ENCODE data around the gene NDUFAF3. TPM values are rescaled to one million over a fixed set of nuclear protein-coding genes. Genes with fewer than 3 reads are reported as not detected.

The NDUFAF3 gene, protein sequence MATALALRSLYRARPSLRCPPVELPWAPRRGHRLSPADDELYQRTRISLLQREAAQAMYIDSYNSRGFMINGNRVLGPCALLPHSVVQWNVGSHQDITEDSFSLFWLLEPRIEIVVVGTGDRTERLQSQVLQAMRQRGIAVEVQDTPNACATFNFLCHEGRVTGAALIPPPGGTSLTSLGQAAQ
- total RNA-seq: 39.4 and 56.9 TPM in 2 replicates

DNA sequence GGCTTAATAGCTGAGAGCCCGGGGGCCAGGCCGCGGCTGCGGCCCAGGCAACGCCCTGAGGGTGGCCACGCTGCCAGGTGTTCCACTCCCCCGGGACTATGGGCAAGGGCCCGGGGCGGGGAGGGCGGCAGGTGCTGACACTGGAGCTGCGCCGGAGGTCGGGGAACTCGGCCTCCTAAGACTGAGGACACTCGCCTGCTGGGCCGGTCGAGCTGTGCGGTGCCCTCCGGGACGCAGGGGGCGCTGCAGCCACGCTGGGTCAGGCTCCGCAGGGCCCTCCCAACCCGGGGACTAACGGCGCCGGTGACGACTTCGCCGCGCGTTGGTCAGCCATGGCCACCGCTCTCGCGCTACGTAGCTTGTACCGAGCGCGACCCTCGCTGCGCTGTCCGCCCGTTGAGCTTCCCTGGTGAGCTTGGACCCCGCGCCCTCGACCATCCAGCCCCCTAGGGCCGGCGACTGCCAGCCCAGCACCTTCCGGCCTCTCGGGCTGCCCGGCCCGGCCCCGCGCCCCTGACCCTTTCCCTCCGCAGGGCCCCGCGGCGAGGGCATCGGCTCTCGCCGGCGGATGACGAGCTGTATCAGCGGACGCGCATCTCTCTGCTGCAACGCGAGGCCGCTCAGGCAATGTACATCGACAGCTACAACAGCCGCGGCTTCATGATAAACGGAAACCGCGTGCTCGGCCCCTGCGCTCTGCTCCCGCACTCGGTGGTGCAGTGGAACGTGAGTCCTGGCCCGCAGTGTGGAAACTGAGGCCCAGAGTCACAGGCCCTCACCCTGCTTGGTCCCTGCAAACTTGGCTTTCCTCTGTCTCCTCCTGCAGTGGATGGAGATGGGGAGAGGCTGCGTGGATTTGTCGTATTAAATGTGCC lies at the start of gene NDUFAF3:
TSS of gene NDUFAF3 (plus strand) at position 309 of the 875 bp plus-strand sequence. CDS start at position 333, 24 bp downstream.

DNA sequence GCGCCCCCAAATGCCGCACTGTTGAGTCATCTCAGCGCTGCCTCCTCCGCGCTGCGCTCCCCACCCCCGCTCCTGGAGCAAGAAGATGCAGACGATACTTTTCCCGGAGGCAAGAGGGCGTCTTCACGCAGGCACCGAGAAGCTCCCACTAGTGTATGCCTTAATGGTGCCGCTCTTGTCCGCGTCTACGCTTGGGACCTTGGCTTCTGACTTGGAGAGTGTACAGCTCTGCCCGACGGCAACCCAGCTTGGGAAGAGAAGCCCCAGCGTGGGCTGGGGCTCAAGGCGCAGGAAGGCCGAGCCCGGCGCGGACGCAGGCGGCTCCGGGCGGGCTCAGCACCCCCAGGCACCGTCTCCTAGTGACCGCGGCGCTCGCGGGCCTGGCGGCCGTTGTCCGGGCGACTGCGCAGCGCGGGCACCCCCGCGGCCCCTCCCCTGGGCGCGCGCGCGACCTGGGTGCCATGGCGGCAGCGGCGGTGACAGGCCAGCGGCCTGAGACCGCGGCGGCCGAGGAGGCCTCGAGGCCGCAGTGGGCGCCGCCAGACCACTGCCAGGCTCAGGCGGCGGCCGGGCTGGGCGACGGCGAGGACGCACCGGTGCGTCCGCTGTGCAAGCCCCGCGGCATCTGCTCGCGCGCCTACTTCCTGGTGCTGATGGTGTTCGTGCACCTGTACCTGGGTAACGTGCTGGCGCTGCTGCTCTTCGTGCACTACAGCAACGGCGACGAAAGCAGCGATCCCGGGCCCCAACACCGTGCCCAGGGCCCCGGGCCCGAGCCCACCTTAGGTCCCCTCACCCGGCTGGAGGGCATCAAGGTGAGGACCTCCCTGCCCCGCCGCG lies 31.9 kb upstream of the NDUFAF3 start, which contains the start of gene P4HTM:
TSS of gene P4HTM (plus strand) at position 446 of the 840 bp plus-strand sequence. CDS start at position 462, 16 bp downstream.

DNA sequence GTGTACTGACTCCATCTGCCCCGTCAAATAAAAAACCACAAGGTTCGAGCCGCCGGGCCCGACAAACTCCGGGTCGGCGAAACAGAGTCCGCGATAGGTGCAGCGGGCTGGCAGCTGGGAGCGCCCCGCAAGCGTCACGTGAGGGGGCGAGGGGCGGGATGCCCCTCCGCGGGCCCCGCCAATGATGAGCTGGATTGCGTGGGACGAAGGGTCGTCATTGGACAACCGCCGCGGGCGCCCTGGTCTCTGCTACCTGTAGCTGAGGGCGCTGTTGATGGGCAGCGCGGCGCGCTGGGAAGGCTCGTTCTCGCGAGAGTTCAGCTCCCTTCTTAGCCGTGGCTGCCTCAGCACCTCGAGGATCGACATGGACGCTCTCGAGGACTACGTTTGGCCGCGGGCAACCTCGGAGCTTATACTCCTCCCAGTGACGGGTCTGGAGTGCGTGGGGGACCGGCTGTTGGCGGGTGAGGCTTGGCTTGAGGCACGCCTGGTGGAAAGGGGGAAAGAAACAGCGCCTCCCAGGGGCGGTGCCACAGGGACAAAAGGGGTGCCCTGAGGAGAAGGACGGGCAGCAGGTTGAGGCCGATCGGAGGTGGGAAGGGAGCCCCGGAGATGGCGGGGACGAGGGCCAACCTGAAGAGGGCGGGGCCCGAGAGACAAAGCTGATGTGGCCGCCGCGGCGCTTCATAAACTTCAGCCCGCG lies 14.7 kb upstream of the NDUFAF3 start, which contains the start of gene WDR6:
TSS of gene WDR6 (plus strand) at position 324 of the 703 bp plus-strand sequence. CDS start at position 365, 41 bp downstream.

DNA sequence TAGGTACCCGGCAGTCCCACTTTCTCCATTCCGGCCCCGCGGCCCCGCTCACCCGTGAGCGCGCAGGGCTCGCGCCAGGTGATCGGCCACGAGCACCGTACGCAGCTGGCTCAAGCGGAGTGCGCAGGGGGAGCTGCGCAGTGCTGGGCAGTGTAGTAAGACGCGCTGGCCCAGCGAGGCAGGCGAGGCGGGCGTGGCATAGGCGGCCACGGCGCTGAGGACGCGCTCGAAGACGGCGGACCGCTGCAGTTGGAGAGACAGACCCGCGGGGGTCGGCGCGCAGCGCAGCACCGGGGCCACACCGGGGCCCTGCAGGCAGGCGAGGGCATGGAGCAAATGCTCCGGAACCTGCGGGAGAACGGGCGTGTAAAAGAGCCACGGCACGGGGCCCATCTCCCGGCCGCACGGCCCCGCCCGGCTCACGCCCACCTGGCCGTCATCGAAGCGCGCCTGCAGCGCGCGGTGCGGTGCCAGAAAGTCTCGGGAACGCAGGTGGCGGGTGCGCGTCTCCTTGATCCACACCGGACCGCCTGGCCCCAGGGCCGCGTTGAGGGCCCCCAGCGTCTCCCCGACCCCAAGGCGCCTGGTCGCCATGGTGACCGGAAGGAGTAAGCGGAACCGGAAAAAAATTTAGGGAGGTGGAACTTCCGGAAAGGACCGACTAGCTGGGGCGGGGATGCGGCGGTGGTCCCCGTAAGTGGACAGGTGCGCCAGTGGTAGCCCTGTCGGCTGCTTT lies 3.8 kb upstream of the NDUFAF3 start, which contains the start of gene DALRD3:
TSS of gene DALRD3 (minus strand) at position 610 of the 736 bp plus-strand sequence. CDS start at position 594, 16 bp downstream.

DNA sequence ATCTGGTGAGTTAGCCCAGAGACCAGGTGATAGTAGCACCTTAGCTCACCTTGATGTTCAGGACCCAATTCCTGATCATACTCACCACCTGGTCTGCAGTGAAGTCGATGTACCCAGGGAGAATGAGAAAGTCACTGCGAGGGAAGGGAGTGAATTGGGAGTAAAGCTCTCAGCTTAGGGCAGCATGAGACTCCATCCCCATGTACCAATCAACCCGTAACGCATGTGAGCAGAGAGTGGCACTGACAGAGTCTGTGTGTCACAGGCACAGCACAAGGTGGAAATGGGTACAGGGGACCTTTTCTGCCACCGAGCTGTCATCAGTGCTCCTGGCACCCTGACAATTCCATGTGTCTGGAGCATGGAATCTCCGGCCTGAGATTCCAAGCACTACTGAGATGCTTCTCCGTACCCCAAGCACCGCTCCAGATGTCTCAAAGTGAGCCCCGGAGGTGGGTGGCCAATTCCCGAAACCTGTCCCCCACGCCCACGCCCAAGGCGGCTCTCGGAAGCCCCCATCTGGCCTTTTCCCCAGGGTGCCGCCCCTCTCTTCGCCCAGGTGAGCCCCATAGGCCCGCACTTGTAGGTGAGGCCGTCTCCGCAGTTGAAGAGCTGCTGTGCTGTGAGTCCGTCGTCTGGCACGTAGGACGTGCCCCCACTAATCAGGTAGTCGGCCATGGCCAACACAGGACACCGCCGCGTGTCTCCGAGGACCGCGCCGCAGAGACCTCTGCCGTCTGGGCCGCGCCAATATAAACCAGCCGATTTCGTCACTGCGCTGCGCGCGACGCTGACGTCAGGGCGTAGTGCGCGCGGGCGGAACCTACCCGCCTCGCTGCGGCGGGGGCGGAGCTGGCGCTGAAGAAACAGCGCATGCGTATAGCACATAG lies 7.0 kb downstream of the NDUFAF3 start, which contains the start of gene IMPDH2:
TSS of gene IMPDH2 (minus strand) at position 726 of the 890 bp plus-strand sequence. CDS start at position 678, 48 bp downstream.

Small RNAs within 50 kb of the gene (small RNA-seq; reads per million reads assigned to genes)
- 25,771 reads per million, percentile 100 among the genes with 10 or more reads in this experiment for gene MIR191 (ENCODE audit: low replicate concordance)
- gene MIR425 (ENCODE audit: low replicate concordance): 1,169 reads per million, percentile 100 among the genes with 10 or more reads in this experiment

Other genes starting within 250 kb of the NDUFAF3 start
- gene PRKAR2A, start 174.2 kb upstream of the NDUFAF3 start, total RNA-seq: 35.5 and 73.4 TPM in 2 replicates
- gene SLC25A20, start 123.2 kb upstream of the NDUFAF3 start, total RNA-seq: 17.1 and 18.6 TPM in 2 replicates
- gene ARIH2, start 103.3 kb upstream of the NDUFAF3 start, total RNA-seq: 91.7 and 92.5 TPM in 2 replicates
- gene P4HTM, start 31.9 kb upstream of the NDUFAF3 start, total RNA-seq: 24.5 and 25.9 TPM in 2 replicates
- 89.9 and 94.8 TPM in 2 replicates for gene WDR6, start 14.7 kb upstream of the NDUFAF3 start, total RNA-seq
- 54.1 and 59.1 TPM in 2 replicates for gene DALRD3, start 3.5 kb upstream of the NDUFAF3 start, total RNA-seq
- 196 and 272 TPM in 2 replicates for gene IMPDH2, start 7.3 kb downstream of the NDUFAF3 start, total RNA-seq
- 139 and 158 TPM in 2 replicates for gene QRICH1, start 72.0 kb downstream of the NDUFAF3 start, total RNA-seq
- gene QARS1, start 82.6 kb downstream of the NDUFAF3 start, total RNA-seq: 408 and 447 TPM in 2 replicates
- 44.8 and 56.7 TPM in 2 replicates for gene USP19, start 98.7 kb downstream of the NDUFAF3 start, total RNA-seq
- 303 and 395 TPM in 2 replicates for gene LAMB2, start 110.9 kb downstream of the NDUFAF3 start, total RNA-seq
- 28.5 and 30.0 TPM in 2 replicates for gene CCDC71, start 144.2 kb downstream of the NDUFAF3 start, total RNA-seq
- 17.8 and 41.6 TPM in 2 replicates for gene KLHDC8B, start 149.5 kb downstream of the NDUFAF3 start, total RNA-seq

All from placental pericyte (primary cell).